Fibroblast of mammary gland (primary cell): ENCODE data around the gene TCTA.
A peak's percentile ranks its signal among the peaks of the same experiment; 100 is the strongest.

Experiments
- DNase-seq: peaks from one replicate; pipeline ENCODE4 v3.0.0-alpha.2; 2010; ENCODE audit warnings: low read depth
- H3K4me3 ChIP-seq: 2 replicates; pipeline ENCODE4 v1.5.1; 2011; ENCODE audit warnings: low read depth, mild to moderate bottlenecking, low read length, moderate library complexity; ENCODE audit not compliant: control insufficient read depth
- TF ChIP-seq, protein P1 (sequence below): conservative IDR thresholded peaks from 2 replicates; pipeline ENCODE4 v1.5.1; 2011; ENCODE audit warnings: low read depth, low read length, inconsistent platforms; ENCODE audit not compliant: control insufficient read depth, insufficient read depth

TCTA gene

DNA sequence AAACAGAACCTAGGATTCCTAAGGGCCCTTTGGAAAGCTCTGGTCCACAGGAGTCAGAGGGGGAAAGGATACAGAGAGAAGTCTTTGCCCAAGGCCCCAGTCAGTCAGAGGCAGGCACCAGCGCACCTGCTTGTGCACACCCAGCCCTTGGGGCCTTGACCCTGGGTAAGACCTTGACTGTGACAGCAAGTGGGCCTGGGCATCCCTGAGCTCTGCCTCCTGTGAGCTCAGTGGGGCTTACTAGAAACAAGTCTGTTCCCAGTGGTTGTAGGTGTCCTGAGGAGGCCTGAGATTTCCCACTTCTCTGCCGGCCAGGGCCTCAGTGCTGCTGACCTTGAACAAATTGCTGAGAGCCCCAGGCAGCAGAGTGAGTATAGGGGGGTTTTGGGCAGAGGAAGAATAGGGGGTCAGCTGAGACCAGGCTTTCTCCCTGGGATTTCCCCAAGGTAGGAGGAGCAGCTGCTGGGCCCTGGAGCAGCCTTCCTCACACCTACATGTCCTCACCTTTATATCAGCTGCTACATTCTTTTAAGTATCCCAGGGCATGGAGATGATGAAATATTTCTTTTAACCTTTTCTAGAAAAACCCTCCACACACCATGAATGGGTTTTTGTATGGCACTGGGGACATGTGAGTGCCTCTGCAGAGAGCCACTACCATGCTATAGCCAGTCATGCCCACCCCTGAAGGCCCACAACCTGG is 48.1 kb downstream of the TCTA start:
- TF ChIP-seq, protein P1, sequence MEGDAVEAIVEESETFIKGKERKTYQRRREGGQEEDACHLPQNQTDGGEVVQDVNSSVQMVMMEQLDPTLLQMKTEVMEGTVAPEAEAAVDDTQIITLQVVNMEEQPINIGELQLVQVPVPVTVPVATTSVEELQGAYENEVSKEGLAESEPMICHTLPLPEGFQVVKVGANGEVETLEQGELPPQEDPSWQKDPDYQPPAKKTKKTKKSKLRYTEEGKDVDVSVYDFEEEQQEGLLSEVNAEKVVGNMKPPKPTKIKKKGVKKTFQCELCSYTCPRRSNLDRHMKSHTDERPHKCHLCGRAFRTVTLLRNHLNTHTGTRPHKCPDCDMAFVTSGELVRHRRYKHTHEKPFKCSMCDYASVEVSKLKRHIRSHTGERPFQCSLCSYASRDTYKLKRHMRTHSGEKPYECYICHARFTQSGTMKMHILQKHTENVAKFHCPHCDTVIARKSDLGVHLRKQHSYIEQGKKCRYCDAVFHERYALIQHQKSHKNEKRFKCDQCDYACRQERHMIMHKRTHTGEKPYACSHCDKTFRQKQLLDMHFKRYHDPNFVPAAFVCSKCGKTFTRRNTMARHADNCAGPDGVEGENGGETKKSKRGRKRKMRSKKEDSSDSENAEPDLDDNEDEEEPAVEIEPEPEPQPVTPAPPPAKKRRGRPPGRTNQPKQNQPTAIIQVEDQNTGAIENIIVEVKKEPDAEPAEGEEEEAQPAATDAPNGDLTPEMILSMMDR = no peak
- H3K4me3 ChIP-seq = no peak overlapping the region
- DNase-seq = no peak

- no peak for DNase-seq
- TF ChIP-seq, protein P1 = no peak
These were observed 48.7 kb downstream of the TCTA start for GRCh38 chr3:49460956-49461355.

DNA sequence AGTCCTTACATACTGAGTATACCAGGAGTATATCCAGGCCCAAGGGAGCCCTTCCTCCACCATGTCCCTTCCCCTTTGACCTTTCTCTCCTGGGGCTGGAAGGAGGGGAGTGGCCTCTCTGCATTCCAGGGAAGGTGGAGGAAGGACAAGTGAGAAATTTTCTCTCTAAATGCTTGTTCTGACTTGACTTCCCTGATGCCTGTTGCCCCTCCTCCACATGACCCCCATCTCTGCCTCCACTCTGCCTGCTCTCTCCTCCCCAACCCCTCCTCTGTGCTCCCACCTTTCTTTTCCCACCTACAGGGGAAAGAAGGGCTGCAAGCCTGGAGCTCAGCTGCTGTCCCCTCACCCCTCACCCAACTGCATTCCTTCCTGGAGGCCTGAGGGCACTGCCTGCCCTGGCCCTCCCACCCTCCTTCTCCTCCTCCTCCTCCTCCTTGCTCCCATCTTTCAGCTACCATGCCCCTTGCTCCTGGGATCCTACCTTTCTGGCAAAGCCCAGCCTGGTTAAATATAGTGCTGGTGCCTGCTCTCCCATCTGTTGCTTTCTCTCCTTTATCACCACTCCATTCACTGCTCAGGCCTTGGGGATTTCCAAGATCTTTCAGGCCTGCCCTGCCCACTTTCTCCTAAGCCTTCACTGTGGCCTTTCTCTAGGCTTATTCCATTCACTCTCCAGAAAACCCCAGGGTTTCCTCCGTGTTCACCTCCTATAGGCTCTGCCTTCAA is 49.4 kb downstream of the TCTA start:
- DNase-seq = no peak
- H3K4me3 ChIP-seq = no peak overlapping the region
- TF ChIP-seq, protein P1 = no peak

More at GRCh38 chr3:49460956-49461355, 48.7 kb downstream of the TCTA start:
- no peak overlapping the region for H3K4me3 ChIP-seq

DNA sequence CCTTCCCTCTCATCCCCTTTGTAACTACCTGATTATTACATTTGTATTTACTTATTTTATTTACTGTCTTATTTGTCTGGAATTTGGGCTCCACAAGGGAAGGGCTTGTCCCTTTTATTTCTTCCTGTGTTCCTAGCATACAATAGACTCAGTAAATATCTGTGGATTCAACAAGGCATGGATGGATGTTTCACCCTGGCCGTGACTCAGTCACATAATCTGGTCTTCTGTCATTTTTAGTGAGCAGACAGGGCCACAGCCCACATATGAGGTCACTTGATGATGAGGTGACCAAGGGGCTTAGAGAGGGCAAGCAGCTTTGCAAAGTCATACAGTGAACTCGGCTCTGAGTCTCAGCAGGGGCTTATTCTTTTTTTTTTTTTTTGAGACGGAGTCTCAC is 50.0 kb downstream of the TCTA start:
- H3K4me3 ChIP-seq = no peak overlapping the region
- peak; percentile 29 for DNase-seq
- TF ChIP-seq, protein P1 = no peak

DNA sequence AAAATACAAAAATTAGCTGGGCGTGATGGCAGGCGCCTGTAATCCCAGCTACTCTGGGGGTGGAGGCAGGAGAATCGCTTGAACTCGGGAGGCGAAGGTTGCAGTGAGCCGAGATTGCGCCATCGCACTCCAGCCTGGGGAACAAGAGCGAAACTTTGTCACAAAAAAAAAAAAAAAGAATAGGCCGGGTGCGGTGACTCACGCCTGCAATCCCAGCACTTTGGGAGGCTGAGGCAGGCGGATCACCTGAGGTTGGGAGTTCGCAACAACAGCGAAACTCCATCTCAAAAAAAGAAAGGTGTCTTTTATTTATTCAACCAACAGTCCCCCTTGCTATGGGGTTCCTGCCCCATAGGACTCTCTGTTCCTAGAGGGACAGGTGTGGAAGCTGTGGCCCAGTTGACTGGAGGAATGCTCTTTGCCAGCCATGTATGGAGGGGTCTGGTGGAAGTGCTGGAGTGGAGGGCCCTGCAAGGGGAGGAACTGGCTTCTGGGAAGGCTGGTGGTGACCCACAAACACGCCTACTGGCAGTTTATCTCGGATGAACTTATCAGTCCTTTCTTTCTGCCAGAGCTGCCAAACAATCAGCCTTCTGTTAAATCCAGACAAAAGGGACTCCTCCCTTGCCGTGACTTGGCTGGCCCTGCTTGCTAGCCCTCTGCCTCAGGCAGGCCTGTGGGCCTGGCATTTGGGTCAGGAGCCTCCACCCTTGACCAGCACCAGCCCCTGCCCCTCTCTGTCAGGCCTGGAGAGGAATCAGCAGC is 53.2 kb downstream of the TCTA start:
- H3K4me3 ChIP-seq = no peak overlapping the region
- TF ChIP-seq, protein P1 = no peak
- DNase-seq = no peak
